C4-2B (cell line): ENCODE data around the gene DNALI1.

Source experiments
- CTCF ChIP-seq: fragments of 450-650 bp; conservative IDR thresholded peaks from 2 replicates; pipeline ENCODE4 v1.5.1; 2017; ENCODE audit warnings: mild to moderate bottlenecking
- ZFX ChIP-seq: fragments of 450-650 bp; IDR thresholded peaks from 2 replicates; pipeline ENCODE4 v1.6.1; 2017

DNA sequence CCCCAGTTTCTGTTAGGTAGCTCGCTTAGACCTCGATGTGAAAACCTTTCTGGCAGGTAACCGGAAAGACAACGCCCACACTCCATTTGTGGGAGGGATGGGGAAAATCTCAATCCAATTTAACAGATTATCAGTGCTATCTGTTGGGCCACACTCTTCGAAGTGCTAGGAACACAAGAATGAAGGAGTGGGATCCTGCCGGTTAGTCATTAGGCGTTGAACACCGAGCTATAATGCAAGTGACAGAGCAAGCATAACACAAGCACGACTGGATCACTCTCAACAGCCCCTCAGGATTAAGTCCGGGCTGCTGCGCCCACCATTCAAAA lies 3.2 kb upstream of the DNALI1 start:
- TF ChIP-seq CTCF, result no peak
- TF ChIP-seq ZFX, result no peak
